Heart left ventricle (tissue), 16 donors: ENCODE measurements around the gene JPH2. TPM values are rescaled to one million over a fixed set of nuclear protein-coding genes. Genes with fewer than 3 reads are reported as not detected.
A peak's percentile ranks its signal among the peaks of the same experiment; 100 is the strongest.

Source experiments
- ATAC-seq, 4 donors: fragments of 200-7000 bp; cut with Tn5 transposase; one replicate each; pipeline ENCODE4 v1.9.1; 2020 to 2022; ENCODE audit warnings: moderate library complexity in 4 of 4, mild to moderate bottlenecking in 3 of 4, moderate number of reproducible peaks in 1 of 4
- DNase-seq, 5 donors: peaks; one replicate each; pipeline ENCODE4 v3.0.0-alpha.2; 2020
- H3K27ac ChIP-seq, 12 donors: fragments of 200-600 bp; sonication (generic) in 4 of 12; one replicate each; pipeline versions ENCODE4 v1.5.0 to v1.8.0; 2016 to 2022; ENCODE audit warnings: mild to moderate bottlenecking in 2 of 12
- H3K27me3 ChIP-seq, 9 donors: fragments of 200-600 bp; sonication (generic) in 2 of 9; one replicate each; pipeline versions ENCODE4 v1.5.1 to v1.8.0; 2016 to 2022; ENCODE audit warnings: mild to moderate bottlenecking in 3 of 9
- H3K36me3 ChIP-seq, 9 donors: fragments of 200-600 bp; sonication (generic) in 2 of 9; one replicate each; pipeline versions ENCODE4 v1.5.0 to v1.8.0; 2018 to 2022; ENCODE audit warnings: mild to moderate bottlenecking in 2 of 9
- H3K4me1 ChIP-seq, 12 donors: fragments of 200-600 bp; sonication (generic) in 4 of 12; one replicate each; pipeline versions ENCODE4 v1.5.0 to v1.8.0; 2016 to 2022; ENCODE audit warnings: mild to moderate bottlenecking in 3 of 12
- H3K4me3 ChIP-seq, 12 donors: fragments of 200-600 bp; sonication (generic) in 4 of 12; one replicate each; pipeline versions ENCODE4 v1.5.0 to v1.8.0; 2017 to 2022; ENCODE audit warnings: mild to moderate bottlenecking in 9 of 12, moderate library complexity in 4 of 12
- H3K9me3 ChIP-seq, 12 donors: fragments of 200-600 bp; sonication (generic) in 4 of 12; one replicate each; pipeline versions ENCODE4 v1.5.0 to v1.8.0; 2016 to 2022; ENCODE audit warnings: mild to moderate bottlenecking in 1 of 12
- POLR2A ChIP-seq, 2 donors: fragments of 450-650 bp; IDR thresholded peaks; one replicate each; pipeline ENCODE4 v1.6.1; 2017; ENCODE audit warnings: antibody characterized with exemption in 2 of 2, mild to moderate bottlenecking in 2 of 2, moderate library complexity in 2 of 2
- WGBS, 4 donors: extraction: QIAGEN DNeasy Blood & Tissue Kit in 2 of 4; methylation state at CpG; one replicate each; pipeline versions ENCODE4 v1.1.5 to v1.1.7; 2013 to 2018; 5-methylcytosine and 5-hydroxymethylcytosine counted together
- intact Hi-C, 10 donors: fragments of 100-400 bp; cut with DNase I; formaldehyde crosslinking; loops; one replicate each; pipeline versions ENCODE4 v1.11.1 to v1.14.2; 2022
- polyA plus RNA-seq, 2 donors: library from polyadenylated mRNA; stranded (reverse); fragments of 200-250 nt; gene quantifications; one replicate each; pipeline ENCODE4 v1.2.3, GENCODE V29; 2013
- total RNA-seq, 9 donors: library from RNA; depleted of rRNA in 2 of 9; stranded (reverse); fragments of >200 nt in 2 of 9; fragmentation: NEBNext Ultra II Directional in 3 of 9; extraction: Animal tissue kit (Norgen Biotek cat#: 25700) in 3 of 9; gene quantifications; one replicate each; pipeline versions ENCODE4 v1.1.0 to v1.2.4, GENCODE V29; 2016 to 2023
- TF ChIP-seq, protein P1 (sequence below), 12 donors: fragments of 200-600 bp; sonication (generic) in 4 of 12; IDR thresholded peaks; one replicate each; pipeline versions ENCODE4 v1.5.0 to v1.8.0; 2018 to 2022; ENCODE audit warnings: antibody characterized with exemption in 12 of 12, mild to moderate bottlenecking in 5 of 12
- donor health status: ischemic (EF 13 %, LVEDD 7.1; RV severe dilation, severe dysfunction).
- donor health status: healthy with polysubstance abuse.
- donor health status: DM: no; HTN: yes; CAD: no.
- donor health status: DM: no; HTN: no; CAD: no.
- donor health status: ischemic (EF 25% LVEDD 6.9; RV normal size, moderate dysfunction).
- donor health status: ischemic (EF 25% LVEDD 5.7; RV mildly dilated, moderate dysfunction).
- donor health status: healthy.
- donor health status: DM: yes; HTN: yes; CAD: no.
- donor health status: ischemic (EF 35%, LVEDD 5.7; RV mildly dilated, moderate dysfunction).
- donor health status: nonischemic (EF 11% LVEDD 7.7; RV severe dilation, severe dysfunction).
- donor health status: DM: yes; HTN: yes; CAD: no.
- donor health status: PGD.
- donor health status: ischemic (EF 29% LVEDD 5.4; RV normal size, mild dysfunction).
- donor health status: nonischemic (EF 23%, LVEDD 6.1; RV moderate dilation, normal function).

Gene JPH2
- total and polyA plus RNA-seq, 11 donors: 99.5 to 219 (median 155) TPM

DNA sequence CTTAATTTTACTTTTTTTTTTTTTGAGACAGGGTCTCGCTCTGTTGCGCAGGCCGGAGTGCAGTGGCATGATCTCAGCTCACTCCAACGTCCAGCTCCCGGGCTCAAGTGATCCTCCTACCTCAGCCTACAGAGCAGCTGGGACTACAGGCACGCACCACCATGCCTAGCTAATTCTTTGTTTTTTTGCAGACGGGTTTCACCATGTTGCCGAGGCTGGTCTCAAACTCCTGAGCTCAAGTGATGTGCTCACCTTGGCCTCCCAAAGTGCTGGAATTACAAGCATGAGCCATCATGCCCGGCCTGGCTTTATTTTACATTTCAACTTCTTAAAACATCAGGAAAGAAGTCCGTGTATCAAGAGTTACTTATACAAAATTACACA, 17.8 kb upstream of the JPH2 start:
- 81 to 90% (median 85%) methylated on average over 10 of the region's 10 CpGs for WGBS, 4 donors
- TF ChIP-seq, protein P1, sequence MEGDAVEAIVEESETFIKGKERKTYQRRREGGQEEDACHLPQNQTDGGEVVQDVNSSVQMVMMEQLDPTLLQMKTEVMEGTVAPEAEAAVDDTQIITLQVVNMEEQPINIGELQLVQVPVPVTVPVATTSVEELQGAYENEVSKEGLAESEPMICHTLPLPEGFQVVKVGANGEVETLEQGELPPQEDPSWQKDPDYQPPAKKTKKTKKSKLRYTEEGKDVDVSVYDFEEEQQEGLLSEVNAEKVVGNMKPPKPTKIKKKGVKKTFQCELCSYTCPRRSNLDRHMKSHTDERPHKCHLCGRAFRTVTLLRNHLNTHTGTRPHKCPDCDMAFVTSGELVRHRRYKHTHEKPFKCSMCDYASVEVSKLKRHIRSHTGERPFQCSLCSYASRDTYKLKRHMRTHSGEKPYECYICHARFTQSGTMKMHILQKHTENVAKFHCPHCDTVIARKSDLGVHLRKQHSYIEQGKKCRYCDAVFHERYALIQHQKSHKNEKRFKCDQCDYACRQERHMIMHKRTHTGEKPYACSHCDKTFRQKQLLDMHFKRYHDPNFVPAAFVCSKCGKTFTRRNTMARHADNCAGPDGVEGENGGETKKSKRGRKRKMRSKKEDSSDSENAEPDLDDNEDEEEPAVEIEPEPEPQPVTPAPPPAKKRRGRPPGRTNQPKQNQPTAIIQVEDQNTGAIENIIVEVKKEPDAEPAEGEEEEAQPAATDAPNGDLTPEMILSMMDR (IDR thresholded peaks at IDR 0.05): no peak
- TF ChIP-seq POLR2A (IDR thresholded peaks at IDR 0.05): no peak
- H3K4me1 ChIP-seq: peaks cover 7 to 85% (median 53%) of the 10 kb centered on the region in 12 donors
- no peak overlapping the region for H3K4me3 ChIP-seq
- H3K27ac ChIP-seq: peak overlapping the region in 10 of 12 donors; percentile 51 to 79 (median 68)
- no peak for ATAC-seq
- no peak for DNase-seq
- H3K36me3 ChIP-seq: peaks cover 0 to 64% (median 55%) of the 10 kb centered on the region in 9 donors
- H3K27me3 ChIP-seq: no peaks in the 10 kb centered on the region
- intact Hi-C loops: no loop called here
- H3K9me3 ChIP-seq: no peaks in the 10 kb centered on the region

DNA sequence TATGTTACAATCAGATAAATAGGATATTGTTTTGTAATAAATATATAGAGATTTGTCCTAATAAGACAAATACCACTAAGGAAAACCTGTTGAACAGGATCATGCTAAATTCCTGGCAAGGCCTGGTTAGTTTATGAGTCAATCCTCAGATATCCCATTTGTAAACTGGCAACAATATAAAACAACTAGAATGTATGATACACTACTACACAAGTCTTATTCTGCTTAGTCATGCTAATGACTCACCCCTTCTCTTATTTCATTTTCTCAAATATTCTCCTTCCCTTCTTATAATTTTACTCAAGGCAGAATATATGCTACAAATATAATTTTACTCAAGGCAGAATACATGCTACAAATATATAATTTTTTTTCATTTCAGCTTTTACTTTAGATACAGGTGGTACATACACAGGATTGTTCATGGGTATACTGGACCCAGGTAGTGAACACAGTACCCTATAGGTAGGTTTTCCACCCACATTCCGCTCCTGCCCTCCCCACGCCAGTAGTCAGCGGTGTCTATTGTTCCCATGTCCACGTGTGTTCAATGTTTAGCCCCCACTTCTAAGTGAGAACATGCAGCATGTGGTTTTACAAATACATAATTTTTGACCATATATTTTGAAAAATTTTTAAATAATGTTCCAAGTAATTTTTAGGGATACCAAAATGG, 17.3 kb upstream of the JPH2 start:
- Histone ChIP-seq H3K27ac (peak overlapping the region in 10 of 12 donors; percentile 51 to 79 (median 68)), H3K4me1 (peaks cover 7 to 85% (median 49%) of the 10 kb centered on the region in 12 donors), H3K9me3 (no peaks in the 10 kb centered on the region), H3K4me3 (no peak overlapping the region), H3K27me3 (no peaks in the 10 kb centered on the region), H3K36me3 (peaks cover 0 to 69% (median 60%) of the 10 kb centered on the region in 9 donors)
- intact Hi-C loops: no loop called here
- ATAC-seq (peak; percentile 33 to 74 (median 51)), DNase-seq (no peak)
- TF ChIP-seq POLR2A (IDR thresholded peaks at IDR 0.05): no peak
- TF ChIP-seq, protein P1 (IDR thresholded peaks at IDR 0.05): no peak
- WGBS, 4 donors: 87 to 92% (median 91%) methylated on average over 4 of the region's 4 CpGs

DNA sequence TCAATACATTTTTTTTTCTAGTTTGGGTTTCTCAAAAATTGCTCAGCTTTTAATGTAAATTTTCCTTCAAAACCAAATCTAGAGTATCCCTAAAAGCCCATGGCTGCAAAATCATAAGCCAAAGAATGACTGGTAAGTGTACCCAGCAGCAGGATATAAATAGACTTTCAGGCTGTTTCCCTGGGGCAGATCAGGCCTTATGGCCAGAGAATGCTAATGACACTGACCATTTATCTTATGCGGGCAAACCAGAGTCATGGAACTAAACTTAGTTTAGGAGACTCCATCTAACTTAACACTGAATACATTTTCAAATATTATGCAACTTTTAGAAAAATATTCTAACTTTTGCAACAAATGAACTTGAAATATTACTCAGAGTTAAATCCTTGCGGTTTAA, 16.2 kb upstream of the JPH2 start:
- 45 to 77% (median 62%) methylated on average over 2 of the region's 2 CpGs for WGBS, 4 donors
- DNase-seq (no peak), ATAC-seq (peak; percentile 81 to 91 (median 86))
- no peaks in the 10 kb centered on the region for H3K9me3 ChIP-seq
- TF ChIP-seq, protein P1 (IDR thresholded peaks at IDR 0.05): no peak
- no peak for TF ChIP-seq POLR2A (IDR thresholded peaks at IDR 0.05)
- peak overlapping the region; percentile 2 to 79 (median 66) for H3K27ac ChIP-seq
- H3K36me3 ChIP-seq: peaks cover 0 to 81% (median 72%) of the 10 kb centered on the region in 9 donors
- peaks cover 0 to 74% (median 41%) of the 10 kb centered on the region in 12 donors for H3K4me1 ChIP-seq
- H3K27me3 ChIP-seq: no peaks in the 10 kb centered on the region
- no peak overlapping the region for H3K4me3 ChIP-seq
- intact Hi-C loops: no loop called here

DNA sequence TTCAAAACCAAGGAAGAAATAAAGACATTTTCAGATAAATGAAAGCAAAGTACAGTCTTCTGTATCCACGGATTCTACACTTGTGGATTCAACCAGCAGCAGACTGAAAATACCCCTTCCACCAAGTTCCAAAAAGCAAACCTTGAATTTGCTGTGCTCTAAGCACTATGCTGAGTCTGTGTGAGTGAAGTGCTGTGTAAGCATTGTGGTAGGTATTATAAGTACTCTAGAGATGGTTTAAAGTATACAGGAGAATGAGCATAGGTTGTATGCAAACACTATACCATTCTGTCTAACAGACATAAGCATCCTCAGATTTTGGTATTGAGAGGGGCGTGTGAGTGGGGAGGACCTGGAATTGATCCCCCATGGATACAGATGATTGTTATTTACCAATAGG, 14.0 kb upstream of the JPH2 start:
- no peaks in the 10 kb centered on the region for H3K27me3 ChIP-seq
- H3K36me3 ChIP-seq: peaks cover 0 to 91% (median 88%) of the 10 kb centered on the region in 9 donors
- H3K4me3 ChIP-seq: no peak overlapping the region
- H3K4me1 ChIP-seq: peaks cover 0 to 54% (median 27%) of the 10 kb centered on the region in 12 donors
- H3K9me3 ChIP-seq: no peaks in the 10 kb centered on the region
- TF ChIP-seq, protein P1 (IDR thresholded peaks at IDR 0.05): no peak
- TF ChIP-seq POLR2A (IDR thresholded peaks at IDR 0.05): no peak
- ATAC-seq: no peak
- peak overlapping the region in 3 of 12 donors; percentile 0 to 76 (median 41) for H3K27ac ChIP-seq
- intact Hi-C loops: no loop called here
- no peak for DNase-seq
- 49 to 84% (median 72%) methylated on average over 2 of the region's 2 CpGs for WGBS, 4 donors
